ENCODE measurements around the gene PCDH15. TPM values are rescaled to one million over a fixed set of nuclear protein-coding genes. Genes with fewer than 3 reads are reported as not detected.
A peak's percentile ranks its signal among the peaks of the same experiment; 100 is the strongest.

PCDH15 gene
- total RNA-seq, 1 experiment from 2014 or later: 0.61 TPM

DNA sequence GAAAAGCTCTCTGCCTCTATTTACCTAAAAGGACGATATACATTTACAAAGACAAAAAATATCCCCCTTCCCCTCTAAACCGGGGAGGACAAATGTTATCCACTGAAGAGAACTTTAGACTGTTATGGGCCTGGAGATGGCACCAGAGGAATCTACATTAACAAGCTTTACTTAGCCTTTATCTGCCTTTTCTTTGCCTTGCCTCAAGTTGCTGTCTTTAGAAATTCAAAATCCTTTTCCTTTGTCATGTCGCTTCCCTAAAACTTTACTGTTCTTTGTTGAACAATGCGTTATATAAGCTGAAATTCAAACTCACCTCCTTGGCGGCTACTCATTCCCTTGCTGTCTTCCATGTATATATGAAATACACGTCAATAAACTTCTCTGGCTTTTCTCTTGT, 405.0 kb downstream of the PCDH15 start:
- H4K5ac ChIP-seq (ENCODE audit: insufficient read length, low read depth, low read length): no peak overlapping the region
- no peak overlapping the region for H3K56ac ChIP-seq (ENCODE audit: insufficient read length, low read depth, low read length)
- H2AFZ ChIP-seq (ENCODE audit: low read length): no peak overlapping the region
- no peak overlapping the region for H3K18ac ChIP-seq (ENCODE audit: insufficient read length, low read depth, low read length)
- peaks cover 3 to 10% of the 10 kb centered on the region in 2 experiments; a peak in 4 of 5 replicates for H3K9me3 Mint-ChIP-seq
- no peak overlapping the region for H3K27ac ChIP-seq (ENCODE audit: insufficient read length, low read depth, low read length)
- no peak overlapping the region for H2AK5ac ChIP-seq (ENCODE audit: insufficient read length, low read length)
- H4K91ac ChIP-seq (ENCODE audit: insufficient read length, low read depth, low read length): no peak overlapping the region
- peaks cover 0 to 13% (median 12%) of the 10 kb centered on the region in 3 experiments; a peak in 5 of 7 replicates for H3K36me3 Mint-ChIP-seq (ENCODE audit: insufficient read depth in 1 of 3, low read depth in 3 of 3)
- no peak for DNase-seq
- H3K4me3 Mint-ChIP-seq: no peak overlapping the region
- H3K4me1 Mint-ChIP-seq: peaks cover 36 to 44% of the 10 kb centered on the region in 2 experiments
- no peaks in the 10 kb centered on the region for H4K20me1 ChIP-seq (ENCODE audit: control insufficient read depth, insufficient read depth, insufficient read length)
- WGBS (ENCODE audit: extremely low coverage, insufficient read length, low lambda C conversion rate): no CpG with 5 or more reads among the region's 6 CpGs
- H3K14ac ChIP-seq (ENCODE audit: insufficient read depth, low read length): no peak overlapping the region
- no peaks in the 10 kb centered on the region for H3K4me1 ChIP-seq (ENCODE audit: insufficient read depth, low read length)
- no peaks in the 10 kb centered on the region for H3K79me2 ChIP-seq (ENCODE audit: insufficient read depth, low read length)
- no peaks in the 10 kb centered on the region for H3K23me2 ChIP-seq (ENCODE audit: insufficient read length, low read depth, low read length, poor library complexity, severe bottlenecking)
- no peaks in the 10 kb centered on the region for H3K9me3 ChIP-seq (ENCODE audit: control insufficient read depth, low read depth, low read length)
- H2BK20ac ChIP-seq (ENCODE audit: low read depth, low read length, poor library complexity, severe bottlenecking): no peak overlapping the region
- H3K79me1 ChIP-seq (ENCODE audit: insufficient read depth, low read depth, low read length, poor library complexity, severe bottlenecking): no peaks in the 10 kb centered on the region
- no peak overlapping the region for H2BK120ac ChIP-seq (ENCODE audit: low read depth, low read length, poor library complexity, severe bottlenecking)
- H2BK5ac ChIP-seq (ENCODE audit: insufficient read length, low read length): no peak overlapping the region
- no peak overlapping the region for H3K4me2 ChIP-seq (ENCODE audit: insufficient read depth, insufficient read length, low read length)
- H4K8ac ChIP-seq (replicated peaks; ENCODE audit: insufficient read length, low read depth, low read length): no peak overlapping the region
- H3K9ac ChIP-seq (ENCODE audit: extremely low read depth, insufficient read length, low read length): no peak overlapping the region
- no peak overlapping the region for H3K4ac ChIP-seq (ENCODE audit: low read depth, low read length)
- H3K27ac Mint-ChIP-seq: peak overlapping the region; percentile 16 to 55 (median 47); a peak in 6 of 7 replicates
- no peak overlapping the region for H3K23ac ChIP-seq (ENCODE audit: insufficient read length, low read depth, low read length)
- no peaks in the 10 kb centered on the region for H3K27me3 ChIP-seq (ENCODE audit: insufficient read depth, low read length)
- H3K27me3 Mint-ChIP-seq (ENCODE audit: low read depth): no peaks in the 10 kb centered on the region
- H2BK12ac ChIP-seq (ENCODE audit: insufficient read length, low read depth, low read length): no peak overlapping the region
- H2BK15ac ChIP-seq (ENCODE audit: low read depth, low read length): no peak overlapping the region
- TF ChIP-seq, protein P1, sequence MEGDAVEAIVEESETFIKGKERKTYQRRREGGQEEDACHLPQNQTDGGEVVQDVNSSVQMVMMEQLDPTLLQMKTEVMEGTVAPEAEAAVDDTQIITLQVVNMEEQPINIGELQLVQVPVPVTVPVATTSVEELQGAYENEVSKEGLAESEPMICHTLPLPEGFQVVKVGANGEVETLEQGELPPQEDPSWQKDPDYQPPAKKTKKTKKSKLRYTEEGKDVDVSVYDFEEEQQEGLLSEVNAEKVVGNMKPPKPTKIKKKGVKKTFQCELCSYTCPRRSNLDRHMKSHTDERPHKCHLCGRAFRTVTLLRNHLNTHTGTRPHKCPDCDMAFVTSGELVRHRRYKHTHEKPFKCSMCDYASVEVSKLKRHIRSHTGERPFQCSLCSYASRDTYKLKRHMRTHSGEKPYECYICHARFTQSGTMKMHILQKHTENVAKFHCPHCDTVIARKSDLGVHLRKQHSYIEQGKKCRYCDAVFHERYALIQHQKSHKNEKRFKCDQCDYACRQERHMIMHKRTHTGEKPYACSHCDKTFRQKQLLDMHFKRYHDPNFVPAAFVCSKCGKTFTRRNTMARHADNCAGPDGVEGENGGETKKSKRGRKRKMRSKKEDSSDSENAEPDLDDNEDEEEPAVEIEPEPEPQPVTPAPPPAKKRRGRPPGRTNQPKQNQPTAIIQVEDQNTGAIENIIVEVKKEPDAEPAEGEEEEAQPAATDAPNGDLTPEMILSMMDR (conservative IDR thresholded peaks at IDR 0.05): no peak; the same call in 2 of the 3 replicates
- no peak overlapping the region for H3T11ph ChIP-seq (ENCODE audit: low read length)

All from H9 (cell line).